ENCODE data around the gene BLMH.

The BLMH gene

DNA sequence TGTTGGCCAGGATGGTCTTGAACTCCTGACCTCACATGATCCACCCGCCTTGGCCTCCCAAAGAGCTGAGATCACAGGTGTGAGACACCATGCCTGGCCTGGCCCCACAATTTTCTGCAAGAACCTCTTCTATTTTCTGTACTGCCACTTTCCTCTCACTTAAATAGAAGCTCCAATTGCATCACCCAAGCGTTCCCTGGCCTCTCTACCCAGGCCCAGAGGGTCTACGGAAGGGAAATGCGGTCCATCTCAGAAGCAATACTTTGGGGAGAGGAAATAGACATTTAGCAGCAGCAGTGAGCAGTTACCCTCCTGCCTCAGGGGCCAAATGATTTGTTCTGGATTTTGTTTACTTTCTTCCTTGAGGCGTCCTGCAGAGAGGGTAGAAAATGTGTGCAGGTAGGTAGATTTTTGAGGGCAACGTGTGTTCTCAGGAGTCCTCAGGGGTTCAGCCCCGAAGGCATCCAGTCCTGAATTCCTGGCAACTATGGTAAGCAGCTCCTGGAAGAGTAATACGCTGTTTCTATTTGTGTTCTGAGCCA is 67.3 kb downstream of the BLMH start:
- no peaks in the 10 kb centered on the region for H3K36me3 ChIP-seq (ENCODE audit: control insufficient read depth, insufficient read depth, low read length)
- H3K4me1 ChIP-seq (ENCODE audit: control insufficient read depth, insufficient read depth, low read length): no peaks in the 10 kb centered on the region
- H3K27me3 ChIP-seq (ENCODE audit: control insufficient read depth, insufficient read depth, low read length): peaks cover 2% of the 10 kb centered on the region
- no peak overlapping the region for H3K9ac ChIP-seq (ENCODE audit: low read depth, low read length)
- no peak overlapping the region for H3K4me3 ChIP-seq (ENCODE audit: low read depth, low read length)
- no peaks in the 10 kb centered on the region for H3K9me3 ChIP-seq (ENCODE audit: control insufficient read depth, insufficient read depth, low read length)

DNA sequence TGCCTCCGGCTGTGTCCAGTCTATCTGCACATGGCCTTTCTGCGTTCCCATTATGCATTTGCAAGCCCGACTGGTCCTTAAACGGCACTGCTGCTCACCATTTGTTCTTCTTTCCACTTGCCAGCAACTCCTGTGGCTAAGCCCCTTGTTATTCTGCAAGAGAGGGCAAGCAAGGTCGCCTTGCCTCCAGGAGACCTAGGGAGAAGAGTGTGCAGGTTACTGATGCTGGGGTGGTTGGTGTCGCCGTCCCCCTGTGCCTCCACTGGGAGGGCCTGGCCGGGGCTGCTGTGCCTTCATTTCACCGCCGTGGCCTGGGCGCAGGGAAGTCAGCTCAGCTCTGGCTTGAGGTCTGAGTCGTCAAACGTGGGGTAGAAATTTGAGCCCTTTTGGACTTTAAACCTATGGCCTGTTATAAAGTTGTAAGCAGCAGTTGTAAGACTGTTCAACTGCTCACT is 69.0 kb downstream of the BLMH start:
- H3K36me3 ChIP-seq (ENCODE audit: control insufficient read depth, insufficient read depth, low read length): no peaks in the 10 kb centered on the region
- no peaks in the 10 kb centered on the region for H3K27me3 ChIP-seq (ENCODE audit: control insufficient read depth, insufficient read depth, low read length)
- H3K4me1 ChIP-seq (ENCODE audit: control insufficient read depth, insufficient read depth, low read length): no peaks in the 10 kb centered on the region
- H3K4me3 ChIP-seq (ENCODE audit: low read depth, low read length): no peak overlapping the region
- no peak overlapping the region for H3K9ac ChIP-seq (ENCODE audit: low read depth, low read length)
- H3K9me3 ChIP-seq (ENCODE audit: control insufficient read depth, insufficient read depth, low read length): no peaks in the 10 kb centered on the region

- H3K36me3 ChIP-seq (ENCODE audit: control insufficient read depth, insufficient read depth, low read length): no peaks in the 10 kb centered on the region
- no peak overlapping the region for H3K9ac ChIP-seq (ENCODE audit: low read depth, low read length)
- no peaks in the 10 kb centered on the region for H3K27me3 ChIP-seq (ENCODE audit: control insufficient read depth, insufficient read depth, low read length)
- no peaks in the 10 kb centered on the region for H3K9me3 ChIP-seq (ENCODE audit: control insufficient read depth, insufficient read depth, low read length)
- H3K4me1 ChIP-seq (ENCODE audit: control insufficient read depth, insufficient read depth, low read length): no peaks in the 10 kb centered on the region
- no peak overlapping the region for H3K4me3 ChIP-seq (ENCODE audit: low read depth, low read length)
Measured at GRCh38 chr17:30222251-30222650, 69.5 kb downstream of the BLMH start.

DNA sequence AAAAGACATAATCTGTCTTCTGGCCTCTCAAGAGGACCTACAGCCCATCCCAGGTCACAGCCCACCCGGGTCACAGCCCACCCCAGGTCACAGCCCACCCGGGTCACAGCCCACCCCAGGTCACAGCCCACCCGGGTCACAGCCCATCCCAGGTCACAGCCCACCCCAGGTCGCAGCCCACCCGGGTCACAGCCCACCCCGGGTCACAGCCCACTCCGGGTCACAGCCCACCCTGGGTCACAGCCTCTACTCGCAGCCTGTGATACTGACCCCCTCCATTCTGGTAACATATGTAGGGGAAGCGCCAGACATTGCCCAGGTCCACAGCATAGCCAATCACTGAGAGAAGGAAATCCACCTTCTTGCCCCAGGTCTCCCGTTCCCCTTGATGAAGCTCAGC is 70.4 kb downstream of the BLMH start:
- H3K4me1 ChIP-seq (ENCODE audit: control insufficient read depth, insufficient read depth, low read length): peaks cover under 1% of the 10 kb centered on the region
- H3K27me3 ChIP-seq (ENCODE audit: control insufficient read depth, insufficient read depth, low read length): no peaks in the 10 kb centered on the region
- no peaks in the 10 kb centered on the region for H3K36me3 ChIP-seq (ENCODE audit: control insufficient read depth, insufficient read depth, low read length)
- H3K4me3 ChIP-seq (ENCODE audit: low read depth, low read length): no peak overlapping the region
- H3K9me3 ChIP-seq (ENCODE audit: control insufficient read depth, insufficient read depth, low read length): no peaks in the 10 kb centered on the region
- H3K9ac ChIP-seq (ENCODE audit: low read depth, low read length): no peak overlapping the region

DNA sequence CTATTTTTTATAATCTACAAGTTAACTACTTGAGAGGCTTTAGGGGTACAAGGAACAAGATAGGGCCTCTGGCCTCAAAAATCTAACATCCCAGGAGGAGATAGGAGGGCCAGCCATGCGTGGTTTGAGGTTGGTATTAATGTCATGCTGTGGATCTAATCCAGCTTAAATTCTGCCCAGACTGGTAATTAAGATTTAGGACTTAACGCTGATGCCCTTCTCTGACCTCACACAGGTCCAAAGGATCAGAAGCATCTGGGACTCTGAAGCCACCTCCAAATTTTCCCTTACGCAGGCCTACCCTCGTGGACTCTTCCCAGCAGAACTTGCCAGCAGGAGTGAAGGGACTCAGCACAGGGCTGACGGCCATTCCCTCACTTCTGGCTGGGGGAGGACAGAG is 71.3 kb downstream of the BLMH start:
- no peaks in the 10 kb centered on the region for H3K36me3 ChIP-seq (ENCODE audit: control insufficient read depth, insufficient read depth, low read length)
- no peaks in the 10 kb centered on the region for H3K9me3 ChIP-seq (ENCODE audit: control insufficient read depth, insufficient read depth, low read length)
- no peak overlapping the region for H3K9ac ChIP-seq (ENCODE audit: low read depth, low read length)
- H3K27me3 ChIP-seq (ENCODE audit: control insufficient read depth, insufficient read depth, low read length): no peaks in the 10 kb centered on the region
- H3K4me3 ChIP-seq (ENCODE audit: low read depth, low read length): no peak overlapping the region
- H3K4me1 ChIP-seq (ENCODE audit: control insufficient read depth, insufficient read depth, low read length): peaks cover 2% of the 10 kb centered on the region

DNA sequence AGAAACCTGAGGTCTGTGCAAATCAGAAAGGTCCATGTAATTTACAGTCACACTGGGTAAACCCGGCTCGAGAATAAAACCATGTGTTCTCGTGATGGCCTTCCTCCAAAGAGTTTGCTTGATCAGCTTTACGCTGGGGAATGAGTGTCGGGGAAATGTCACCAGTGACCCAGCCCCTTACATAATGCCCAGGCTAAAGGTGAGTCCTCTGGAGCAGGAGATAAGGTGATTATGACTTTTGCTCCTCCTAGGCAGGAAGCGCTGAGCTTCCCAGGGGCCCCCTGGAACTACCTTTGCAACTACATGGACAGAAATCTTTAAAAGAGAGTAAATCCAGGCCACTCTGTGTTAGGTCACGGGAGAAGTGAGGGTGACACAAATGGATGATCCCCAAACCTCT is 71.9 kb downstream of the BLMH start:
- no peaks in the 10 kb centered on the region for H3K9me3 ChIP-seq (ENCODE audit: control insufficient read depth, insufficient read depth, low read length)
- no peaks in the 10 kb centered on the region for H3K36me3 ChIP-seq (ENCODE audit: control insufficient read depth, insufficient read depth, low read length)
- H3K4me1 ChIP-seq (ENCODE audit: control insufficient read depth, insufficient read depth, low read length): peaks cover 2% of the 10 kb centered on the region
- no peak overlapping the region for H3K4me3 ChIP-seq (ENCODE audit: low read depth, low read length)
- H3K9ac ChIP-seq (ENCODE audit: low read depth, low read length): no peak overlapping the region
- no peaks in the 10 kb centered on the region for H3K27me3 ChIP-seq (ENCODE audit: control insufficient read depth, insufficient read depth, low read length)

GRCh38 chr17:30219315-30219714 is 72.4 kb downstream of the BLMH start:
- Histone ChIP-seq H3K27me3 (ENCODE audit: control insufficient read depth, insufficient read depth, low read length) (no peaks in the 10 kb centered on the region), H3K4me3 (ENCODE audit: low read depth, low read length) (no peak overlapping the region), H3K9ac (ENCODE audit: low read depth, low read length) (no peak overlapping the region), H3K4me1 (ENCODE audit: control insufficient read depth, insufficient read depth, low read length) (peaks cover 2% of the 10 kb centered on the region), H3K36me3 (ENCODE audit: control insufficient read depth, insufficient read depth, low read length) (no peaks in the 10 kb centered on the region), H3K9me3 (ENCODE audit: control insufficient read depth, insufficient read depth, low read length) (no peaks in the 10 kb centered on the region)

DNA sequence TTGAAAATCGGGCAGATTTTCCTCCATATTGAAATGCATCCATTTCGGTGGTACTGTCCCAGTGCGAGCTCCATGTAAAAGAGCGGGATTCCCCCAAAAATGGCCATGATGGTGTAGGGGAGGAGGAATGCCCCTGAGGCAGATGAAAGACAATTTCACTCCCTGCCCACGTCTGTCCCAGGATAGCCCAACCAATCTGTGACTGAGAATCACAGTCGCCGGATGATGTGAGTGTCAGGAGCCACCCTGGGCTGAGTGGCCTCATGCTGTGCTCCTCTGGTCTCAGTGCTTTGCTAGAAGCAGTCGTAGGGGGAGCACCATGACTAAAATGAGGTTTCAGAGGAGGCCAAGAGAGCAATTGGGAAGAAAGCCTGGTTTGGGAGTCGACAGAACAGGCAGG is 72.9 kb downstream of the BLMH start:
- Histone ChIP-seq H3K4me1 (ENCODE audit: control insufficient read depth, insufficient read depth, low read length) (peaks cover 2% of the 10 kb centered on the region), H3K9me3 (ENCODE audit: control insufficient read depth, insufficient read depth, low read length) (no peaks in the 10 kb centered on the region), H3K36me3 (ENCODE audit: control insufficient read depth, insufficient read depth, low read length) (no peaks in the 10 kb centered on the region), H3K9ac (ENCODE audit: low read depth, low read length) (no peak overlapping the region), H3K4me3 (ENCODE audit: low read depth, low read length) (no peak overlapping the region), H3K27me3 (ENCODE audit: control insufficient read depth, insufficient read depth, low read length) (no peaks in the 10 kb centered on the region)

- Histone ChIP-seq H3K9ac (ENCODE audit: low read depth, low read length) (no peak overlapping the region), H3K9me3 (ENCODE audit: control insufficient read depth, insufficient read depth, low read length) (no peaks in the 10 kb centered on the region), H3K4me3 (ENCODE audit: low read depth, low read length) (no peak overlapping the region), H3K36me3 (ENCODE audit: control insufficient read depth, insufficient read depth, low read length) (no peaks in the 10 kb centered on the region), H3K27me3 (ENCODE audit: control insufficient read depth, insufficient read depth, low read length) (no peaks in the 10 kb centered on the region), H3K4me1 (ENCODE audit: control insufficient read depth, insufficient read depth, low read length) (peaks cover 2% of the 10 kb centered on the region)
Measured at GRCh38 chr17:30217746-30218245, 73.9 kb downstream of the BLMH start.

DNA sequence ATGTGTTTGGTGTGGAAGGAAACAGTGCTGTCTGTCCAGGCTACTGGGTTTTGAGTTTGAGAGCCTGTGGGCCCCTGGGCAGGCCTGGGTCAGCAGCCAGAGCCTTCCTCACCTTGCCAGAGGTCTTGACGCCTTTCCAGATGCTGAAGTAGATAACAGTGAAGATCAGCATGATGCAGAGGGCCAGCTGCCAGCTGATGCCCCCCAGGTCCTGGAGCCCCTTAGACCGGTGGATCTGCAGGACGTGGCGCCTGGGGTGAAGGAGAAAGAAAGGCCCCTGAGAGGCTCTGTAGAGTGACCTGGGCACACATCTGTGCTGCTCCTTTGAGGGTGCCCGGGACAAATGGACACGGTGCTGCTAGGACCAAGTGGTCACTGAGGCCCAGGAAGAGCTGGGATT is 74.7 kb downstream of the BLMH start:
- H3K4me1 ChIP-seq (ENCODE audit: control insufficient read depth, insufficient read depth, low read length): peaks cover 2% of the 10 kb centered on the region
- no peak overlapping the region for H3K9ac ChIP-seq (ENCODE audit: low read depth, low read length)
- H3K9me3 ChIP-seq (ENCODE audit: control insufficient read depth, insufficient read depth, low read length): no peaks in the 10 kb centered on the region
- no peak overlapping the region for H3K4me3 ChIP-seq (ENCODE audit: low read depth, low read length)
- no peaks in the 10 kb centered on the region for H3K36me3 ChIP-seq (ENCODE audit: control insufficient read depth, insufficient read depth, low read length)
- no peaks in the 10 kb centered on the region for H3K27me3 ChIP-seq (ENCODE audit: control insufficient read depth, insufficient read depth, low read length)

GRCh38 chr17:30212750-30213149 is 79.0 kb downstream of the BLMH start:
- no peak overlapping the region for H3K9ac ChIP-seq (ENCODE audit: low read depth, low read length)
- no peak overlapping the region for H3K4me3 ChIP-seq (ENCODE audit: low read depth, low read length)
- no peaks in the 10 kb centered on the region for H3K36me3 ChIP-seq (ENCODE audit: control insufficient read depth, insufficient read depth, low read length)
- H3K27me3 ChIP-seq (ENCODE audit: control insufficient read depth, insufficient read depth, low read length): no peaks in the 10 kb centered on the region
- H3K4me1 ChIP-seq (ENCODE audit: control insufficient read depth, insufficient read depth, low read length): peaks cover 2% of the 10 kb centered on the region
- no peaks in the 10 kb centered on the region for H3K9me3 ChIP-seq (ENCODE audit: control insufficient read depth, insufficient read depth, low read length)

DNA sequence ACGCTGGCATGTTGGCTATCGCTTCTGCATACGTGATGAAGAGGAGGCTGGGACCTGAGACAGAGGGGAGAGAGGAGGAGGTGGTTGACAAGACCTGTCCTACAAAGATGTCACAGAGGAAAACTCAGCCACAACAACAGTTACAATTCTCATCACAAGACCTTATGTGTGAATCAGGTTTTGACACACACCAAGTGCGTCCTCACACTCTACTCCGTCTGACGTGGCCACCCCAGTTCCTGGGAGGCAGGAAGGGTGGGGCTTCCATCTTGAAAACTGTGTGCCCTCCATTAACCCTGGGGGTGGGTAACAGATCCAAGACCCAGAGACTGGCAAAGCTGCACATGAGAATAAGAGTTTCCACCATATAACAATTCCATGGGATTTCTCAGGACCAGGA is 80.4 kb downstream of the BLMH start:
- Histone ChIP-seq H3K9ac (ENCODE audit: low read depth, low read length) (no peak overlapping the region), H3K4me3 (ENCODE audit: low read depth, low read length) (no peak overlapping the region), H3K36me3 (ENCODE audit: control insufficient read depth, insufficient read depth, low read length) (no peaks in the 10 kb centered on the region), H3K4me1 (ENCODE audit: control insufficient read depth, insufficient read depth, low read length) (peaks cover 2% of the 10 kb centered on the region), H3K9me3 (ENCODE audit: control insufficient read depth, insufficient read depth, low read length) (no peaks in the 10 kb centered on the region), H3K27me3 (ENCODE audit: control insufficient read depth, insufficient read depth, low read length) (no peaks in the 10 kb centered on the region)
